ENCODE measurements around the gene MAP3K5.

The MAP3K5 gene

GRCh38 chr6:136641166-136641565, 151.1 kb downstream of the MAP3K5 start:
- no peak for TF ChIP-seq CTCF (IDR thresholded peaks at IDR 0.05)
- no peaks in the 10 kb centered on the region for H3K27me3 ChIP-seq
- H3K9me3 ChIP-seq, result no peaks in the 10 kb centered on the region
- no peaks in the 10 kb centered on the region for H3K4me1 ChIP-seq (ENCODE audit: control insufficient read depth in 1 of 2, insufficient read depth in 1 of 2, low read depth in 1 of 2, low read length in 1 of 2)
- H3K27ac ChIP-seq, result no peak overlapping the region
- H3K4me3 ChIP-seq (ENCODE audit: low read depth in 1 of 2, low read length in 1 of 2), result no peak overlapping the region
- peaks cover 77% of the 10 kb centered on the region for H3K36me3 ChIP-seq

- Histone ChIP-seq H3K4me3 (ENCODE audit: low read depth in 1 of 2, low read length in 1 of 2) (no peak overlapping the region), H3K4me1 (ENCODE audit: control insufficient read depth in 1 of 2, insufficient read depth in 1 of 2, low read depth in 1 of 2, low read length in 1 of 2) (no peaks in the 10 kb centered on the region), H3K36me3 (peaks cover 85% of the 10 kb centered on the region), H3K27ac (no peak overlapping the region), H3K27me3 (no peaks in the 10 kb centered on the region), H3K9me3 (no peaks in the 10 kb centered on the region)
- no peak for TF ChIP-seq CTCF (IDR thresholded peaks at IDR 0.05)
Observed at GRCh38 chr6:136640132-136640915, 152.0 kb downstream of the MAP3K5 start.

- no peaks in the 10 kb centered on the region for H3K9me3 ChIP-seq
- H3K27me3 ChIP-seq, result no peaks in the 10 kb centered on the region
- no peak overlapping the region for H3K27ac ChIP-seq
- no peak for TF ChIP-seq CTCF (IDR thresholded peaks at IDR 0.05)
- H3K4me1 ChIP-seq (ENCODE audit: control insufficient read depth in 1 of 2, insufficient read depth in 1 of 2, low read depth in 1 of 2, low read length in 1 of 2), result no peaks in the 10 kb centered on the region
- peaks cover 85% of the 10 kb centered on the region for H3K36me3 ChIP-seq
- H3K4me3 ChIP-seq (ENCODE audit: low read depth in 1 of 2, low read length in 1 of 2), result no peak overlapping the region
Observed at GRCh38 chr6:136639702-136640101, 152.6 kb downstream of the MAP3K5 start.

GRCh38 chr6:136635615-136636014, 156.7 kb downstream of the MAP3K5 start:
- no peak overlapping the region for H3K27ac ChIP-seq
- peaks cover 96% of the 10 kb centered on the region for H3K36me3 ChIP-seq
- no peaks in the 10 kb centered on the region for H3K9me3 ChIP-seq
- H3K27me3 ChIP-seq, result no peaks in the 10 kb centered on the region
- H3K4me1 ChIP-seq (ENCODE audit: control insufficient read depth in 1 of 2, insufficient read depth in 1 of 2, low read depth in 1 of 2, low read length in 1 of 2), result no peaks in the 10 kb centered on the region
- no peak for TF ChIP-seq CTCF (IDR thresholded peaks at IDR 0.05)
- H3K4me3 ChIP-seq (ENCODE audit: low read depth in 1 of 2, low read length in 1 of 2), result no peak overlapping the region

GRCh38 chr6:136633355-136633754, 158.9 kb downstream of the MAP3K5 start:
- Histone ChIP-seq H3K4me3 (ENCODE audit: low read depth in 1 of 2, low read length in 1 of 2) (no peak overlapping the region), H3K4me1 (ENCODE audit: control insufficient read depth in 1 of 2, insufficient read depth in 1 of 2, low read depth in 1 of 2, low read length in 1 of 2) (no peaks in the 10 kb centered on the region), H3K27me3 (no peaks in the 10 kb centered on the region), H3K9me3 (no peaks in the 10 kb centered on the region), H3K36me3 (peaks cover 96% of the 10 kb centered on the region), H3K27ac (no peak overlapping the region)
- TF ChIP-seq CTCF (IDR thresholded peaks at IDR 0.05), result no peak

Data from neutrophil (primary cell).